Activated naive CD4-positive, alpha-beta T cell treated with anti-CD3 and anti-CD28 coated beads, Interleukin-2, amount 10 ng/mL, durations not matched to agents 7 days and 5 days (primary cell): ENCODE measurements around the gene QRICH1.

ENCODE experiments used
- CTCF ChIA-PET: fragments of 350-600 bp; sonication (Branson Sonifier 250); formaldehyde crosslinking; loops from one replicate; lab custom pipeline; 2021; ENCODE audit warnings: antibody characterized with exemption; lab: Charles Lee
- DNase-seq: peaks from one replicate; pipeline ENCODE4 v3.0.0-alpha.2; 2020
- H3K27ac Mint-ChIP-seq: one replicate; pipeline ENCODE4 v1.8.0; 2021; ENCODE audit warnings: mild to moderate bottlenecking, moderate library complexity, mixed read lengths
- H3K27me3 Mint-ChIP-seq: one replicate; pipeline ENCODE4 v1.8.0; 2021; ENCODE audit warnings: mild to moderate bottlenecking, mixed read lengths
- H3K36me3 Mint-ChIP-seq: one replicate; pipeline ENCODE4 v1.8.0; 2021; ENCODE audit warnings: mixed read lengths
- H3K4me1 Mint-ChIP-seq: one replicate; pipeline ENCODE4 v1.8.0; 2021; ENCODE audit warnings: mixed read lengths
- H3K4me3 Mint-ChIP-seq: one replicate; pipeline ENCODE4 v1.8.0; 2021; ENCODE audit warnings: mild to moderate bottlenecking, moderate library complexity, mixed read lengths
- H3K9me3 Mint-ChIP-seq: one replicate; pipeline ENCODE4 v1.8.0; 2021; ENCODE audit warnings: mixed read lengths

The QRICH1 gene

DNA sequence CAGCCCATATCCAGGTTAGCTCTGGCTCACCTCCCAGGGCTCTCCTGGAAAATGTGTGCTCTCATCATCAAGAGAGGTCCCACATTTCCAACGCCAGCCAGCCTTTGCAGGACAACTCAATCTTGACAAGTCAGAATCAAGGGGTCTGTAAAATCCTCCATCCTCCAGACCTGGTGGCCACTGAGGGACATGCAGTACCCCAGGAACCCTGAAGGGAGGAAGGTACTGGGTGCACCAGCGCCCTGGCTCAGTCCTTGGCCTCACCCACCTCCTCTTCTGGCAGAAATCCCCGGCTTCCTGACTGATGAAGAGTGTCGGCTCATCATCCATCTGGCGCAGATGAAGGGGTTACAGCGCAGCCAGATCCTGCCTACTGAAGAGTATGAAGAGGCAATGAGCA is 92.7 kb downstream of the QRICH1 start:
- Mint-ChIP-seq H3K4me1 (peaks cover 13% of the 10 kb centered on the region), H3K9me3 (no peaks in the 10 kb centered on the region), H3K27ac (no peak overlapping the region), H3K36me3 (peaks cover 8% of the 10 kb centered on the region), H3K4me3 (no peak overlapping the region), H3K27me3 (no peaks in the 10 kb centered on the region)
- DNase-seq = no peak
- CTCF ChIA-PET = interaction anchor here (0.8 kb wide), 1 partner anchor 12 kb away, joined by 3 read pairs; no protein-coding TSS in a partner anchor

DNA sequence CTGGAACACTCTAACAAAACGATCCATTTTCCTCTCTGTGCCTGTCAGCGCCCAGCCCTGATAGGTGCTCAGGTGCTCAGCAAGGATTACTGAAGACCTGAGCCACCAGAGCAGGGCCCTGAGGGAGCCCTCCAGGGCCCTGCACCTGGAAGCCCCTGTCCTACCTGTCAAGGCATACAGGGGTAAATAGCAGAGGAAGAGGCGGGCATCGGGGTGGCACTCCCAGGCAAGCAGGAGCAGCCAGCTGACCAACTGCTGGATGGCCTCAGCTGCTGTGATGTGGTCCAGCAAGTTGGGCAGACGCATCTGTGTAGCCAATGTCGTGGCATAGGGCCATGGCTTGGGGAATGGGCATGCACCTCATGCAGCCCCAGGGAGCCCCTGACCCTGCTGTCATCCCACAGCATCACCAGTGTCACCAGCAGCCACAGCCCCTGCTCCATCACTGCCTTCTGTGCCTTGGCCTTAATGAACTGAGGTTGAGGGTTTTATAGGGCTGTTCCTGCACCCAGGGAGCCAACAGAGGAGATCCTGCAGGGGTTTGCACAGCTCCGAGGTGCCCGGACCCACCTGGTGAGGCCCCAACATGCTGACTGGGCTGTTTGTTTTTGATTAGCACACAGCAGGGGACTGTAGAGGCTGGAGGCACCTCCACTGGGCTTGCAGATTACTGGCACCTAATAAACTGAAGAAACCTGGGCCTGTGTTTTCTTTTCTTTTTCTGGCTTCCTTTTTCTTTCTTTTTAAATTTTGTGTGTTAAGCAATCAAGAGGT is 94.6 kb downstream of the QRICH1 start:
- H3K27me3 Mint-ChIP-seq = no peaks in the 10 kb centered on the region
- CTCF ChIA-PET = no interaction called here
- H3K4me1 Mint-ChIP-seq = peaks cover 22% of the 10 kb centered on the region
- H3K36me3 Mint-ChIP-seq = peaks cover 17% of the 10 kb centered on the region
- no peaks in the 10 kb centered on the region for H3K9me3 Mint-ChIP-seq
- peak overlapping the region; percentile 64 for H3K27ac Mint-ChIP-seq
- DNase-seq = no peak
- H3K4me3 Mint-ChIP-seq = no peak overlapping the region

DNA sequence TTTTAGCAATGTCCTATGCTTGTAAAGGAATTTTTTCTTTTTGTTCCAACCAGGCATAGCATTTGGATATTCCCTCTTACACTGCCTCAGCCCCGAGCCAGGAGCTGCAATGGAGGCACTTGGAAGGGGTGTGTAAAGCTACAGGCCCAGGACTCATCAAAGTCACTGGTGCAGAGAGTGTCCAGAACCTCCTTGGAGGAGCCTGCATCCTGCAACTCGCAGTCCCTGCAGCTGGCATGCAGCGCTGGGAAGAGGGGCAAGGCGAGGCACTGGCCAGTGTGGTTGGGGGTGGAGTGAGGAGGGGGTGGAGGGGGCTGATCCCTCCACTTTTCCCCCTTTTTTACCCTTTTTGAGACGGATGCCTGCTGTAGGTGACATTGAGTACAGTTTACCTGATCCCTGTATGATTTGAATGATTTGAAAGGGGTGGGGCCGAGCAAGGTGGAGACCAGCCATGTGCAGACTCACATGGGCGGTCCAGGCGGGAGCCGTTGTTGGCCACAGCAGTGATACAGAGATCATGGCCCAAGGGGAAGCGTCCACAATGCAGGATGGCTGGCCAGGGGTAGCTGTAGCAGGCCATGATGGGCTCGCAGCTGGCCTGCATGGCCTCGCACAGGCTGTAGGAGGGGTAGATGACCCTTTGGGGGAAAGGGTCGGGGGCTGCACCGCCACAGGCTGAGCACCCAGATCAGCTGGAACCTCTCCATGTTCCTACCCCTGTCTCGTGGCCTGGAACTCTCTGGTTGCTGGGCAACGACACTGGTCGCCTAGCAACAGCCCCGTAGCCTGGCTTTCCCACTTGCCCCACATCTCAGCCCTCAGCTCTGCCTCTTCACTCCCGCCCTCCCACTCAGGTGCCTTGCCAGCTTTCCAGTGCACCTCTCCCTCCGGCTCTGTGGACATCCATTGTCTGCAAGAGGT is 95.9 kb downstream of the QRICH1 start:
- Mint-ChIP-seq H3K9me3 (no peaks in the 10 kb centered on the region), H3K27ac (no peak overlapping the region), H3K27me3 (no peaks in the 10 kb centered on the region), H3K36me3 (peaks cover 24% of the 10 kb centered on the region), H3K4me1 (peaks cover 32% of the 10 kb centered on the region), H3K4me3 (no peak overlapping the region)
- DNase-seq = no peak
- CTCF ChIA-PET = no interaction called here

DNA sequence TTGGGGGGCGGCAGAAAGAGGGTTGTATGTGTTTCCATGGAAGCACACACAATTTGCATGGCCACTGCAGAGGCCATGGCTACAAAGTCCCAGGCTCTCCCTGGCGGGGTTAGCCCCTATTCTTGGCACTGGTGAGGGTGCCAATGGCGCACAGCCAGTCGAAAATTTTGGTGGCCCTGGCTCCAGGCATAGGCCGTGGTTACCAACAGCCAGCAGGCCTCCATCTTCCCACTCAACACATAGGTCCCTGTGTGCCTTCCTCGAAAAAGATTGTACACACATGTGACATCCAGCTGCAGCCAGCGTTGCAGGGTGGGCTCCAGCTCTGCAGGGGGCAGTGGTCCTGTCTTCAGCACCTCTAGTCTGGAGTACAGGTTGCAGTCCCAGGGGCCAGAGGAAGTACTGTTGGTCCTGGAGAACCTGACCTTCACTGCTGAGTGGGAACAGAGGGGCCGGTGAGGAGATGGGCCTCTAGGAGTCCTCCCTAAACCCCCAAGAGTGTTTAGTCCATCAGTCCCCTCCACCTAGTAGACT is 96.7 kb downstream of the QRICH1 start:
- Mint-ChIP-seq H3K9me3 (no peaks in the 10 kb centered on the region), H3K4me3 (no peak overlapping the region), H3K27ac (no peak overlapping the region), H3K36me3 (peaks cover 19% of the 10 kb centered on the region), H3K4me1 (peaks cover 29% of the 10 kb centered on the region), H3K27me3 (no peaks in the 10 kb centered on the region)
- CTCF ChIA-PET = interaction anchor here (1.5 kb wide), 1 partner anchor 10 kb away, joined by 4 read pairs; the partner anchor contains the start of gene WDR6
- no peak for DNase-seq

DNA sequence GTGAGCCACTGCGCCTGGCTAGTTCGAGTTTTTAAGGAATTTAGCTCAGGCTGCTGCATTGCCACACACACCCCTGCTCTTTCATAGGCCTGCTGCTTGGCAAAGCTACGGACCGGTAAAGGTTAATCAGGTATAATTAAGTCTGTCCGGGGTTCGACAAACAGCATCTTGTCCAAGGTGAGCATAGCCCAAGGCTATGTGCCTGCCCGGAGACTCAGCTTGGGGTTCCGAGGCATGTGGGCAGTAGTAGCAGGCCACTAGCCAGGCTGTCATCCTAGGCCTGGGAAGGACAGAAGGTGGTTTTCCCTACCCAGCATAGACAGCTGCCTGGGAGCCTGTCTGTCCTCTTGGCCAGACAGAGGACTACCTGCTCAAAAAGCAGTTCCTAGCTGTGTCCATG is 97.2 kb downstream of the QRICH1 start:
- H3K4me1 Mint-ChIP-seq = peaks cover 33% of the 10 kb centered on the region
- CTCF ChIA-PET = interaction anchor here (0.9 to 1.5 kb wide), 2 partner anchors 11 to 18 kb away, joined by 4 read pairs; partner anchors contain the start of gene WDR6
- H3K27ac Mint-ChIP-seq = no peak overlapping the region
- H3K36me3 Mint-ChIP-seq = peaks cover 19% of the 10 kb centered on the region
- no peak for DNase-seq
- H3K4me3 Mint-ChIP-seq = no peak overlapping the region
- H3K9me3 Mint-ChIP-seq = no peaks in the 10 kb centered on the region
- no peaks in the 10 kb centered on the region for H3K27me3 Mint-ChIP-seq

DNA sequence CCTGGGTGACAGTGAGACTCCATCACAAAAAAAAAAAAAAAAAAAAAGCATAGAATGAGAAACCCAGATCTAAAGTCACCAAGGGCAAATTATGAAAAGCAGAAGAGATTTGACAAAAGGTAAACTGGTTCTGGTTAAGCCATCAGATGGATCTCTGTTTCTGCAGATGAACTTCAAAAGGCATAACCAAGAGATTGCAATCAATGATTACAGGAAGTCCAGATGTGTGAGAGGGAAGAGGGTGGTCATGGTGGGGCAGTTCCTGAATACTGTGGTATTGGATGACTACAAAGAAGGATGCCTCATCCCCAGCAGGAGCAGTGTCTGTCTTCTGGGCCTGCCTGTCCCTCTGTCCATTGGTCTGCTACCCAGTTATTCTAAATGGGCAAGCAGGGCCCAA is 100.0 kb downstream of the QRICH1 start:
- no peaks in the 10 kb centered on the region for H3K9me3 Mint-ChIP-seq
- DNase-seq = no peak
- CTCF ChIA-PET = no interaction called here
- H3K27me3 Mint-ChIP-seq = no peaks in the 10 kb centered on the region
- peak overlapping the region; percentile 21 for H3K27ac Mint-ChIP-seq
- peaks cover 20% of the 10 kb centered on the region for H3K36me3 Mint-ChIP-seq
- H3K4me3 Mint-ChIP-seq = no peak overlapping the region
- peaks cover 52% of the 10 kb centered on the region for H3K4me1 Mint-ChIP-seq

DNA sequence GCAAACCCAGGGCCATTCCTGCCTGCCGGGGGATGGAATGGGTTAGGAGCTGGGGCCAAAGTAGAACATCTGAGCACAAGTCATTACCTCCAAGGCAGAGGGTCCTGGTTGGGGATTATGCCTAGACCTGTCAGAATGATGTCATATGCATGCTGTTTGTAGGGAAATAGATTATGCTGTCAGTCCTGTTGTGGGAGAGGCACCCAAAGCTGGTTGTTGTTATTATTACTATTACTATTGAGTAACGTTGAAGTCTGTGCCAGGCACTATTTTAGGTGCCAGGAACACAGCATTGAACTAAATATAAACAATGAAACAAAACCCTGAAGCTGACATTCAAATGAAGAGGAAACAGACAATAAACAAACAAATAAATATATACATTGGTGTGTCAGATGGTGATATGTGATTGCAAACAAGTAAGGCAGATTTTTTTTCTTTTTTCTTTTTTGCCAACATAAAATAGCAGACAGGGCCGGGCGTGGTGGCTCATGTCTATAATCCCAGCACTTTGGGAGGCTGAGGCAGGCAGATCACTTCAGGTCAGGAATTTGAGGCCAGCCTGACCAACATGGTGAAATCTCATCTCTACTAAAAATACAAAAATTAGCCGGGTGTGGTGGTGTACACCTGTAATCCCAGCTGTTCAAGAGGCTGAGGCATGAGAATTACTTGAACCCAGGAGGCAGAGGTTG is 101.9 kb downstream of the QRICH1 start:
- no peaks in the 10 kb centered on the region for H3K27me3 Mint-ChIP-seq
- H3K9me3 Mint-ChIP-seq = no peaks in the 10 kb centered on the region
- peaks cover 22% of the 10 kb centered on the region for H3K36me3 Mint-ChIP-seq
- peak overlapping the region; percentile 82 for H3K27ac Mint-ChIP-seq
- peak overlapping the region; percentile 92 for H3K4me3 Mint-ChIP-seq
- CTCF ChIA-PET = interaction anchor here (1.4 to 1.7 kb wide), 2 partner anchors 16 to 22 kb away, joined by 8 to 11 read pairs; partner anchors contain the start of gene WDR6
- peaks cover 62% of the 10 kb centered on the region for H3K4me1 Mint-ChIP-seq
- DNase-seq = no peak

DNA sequence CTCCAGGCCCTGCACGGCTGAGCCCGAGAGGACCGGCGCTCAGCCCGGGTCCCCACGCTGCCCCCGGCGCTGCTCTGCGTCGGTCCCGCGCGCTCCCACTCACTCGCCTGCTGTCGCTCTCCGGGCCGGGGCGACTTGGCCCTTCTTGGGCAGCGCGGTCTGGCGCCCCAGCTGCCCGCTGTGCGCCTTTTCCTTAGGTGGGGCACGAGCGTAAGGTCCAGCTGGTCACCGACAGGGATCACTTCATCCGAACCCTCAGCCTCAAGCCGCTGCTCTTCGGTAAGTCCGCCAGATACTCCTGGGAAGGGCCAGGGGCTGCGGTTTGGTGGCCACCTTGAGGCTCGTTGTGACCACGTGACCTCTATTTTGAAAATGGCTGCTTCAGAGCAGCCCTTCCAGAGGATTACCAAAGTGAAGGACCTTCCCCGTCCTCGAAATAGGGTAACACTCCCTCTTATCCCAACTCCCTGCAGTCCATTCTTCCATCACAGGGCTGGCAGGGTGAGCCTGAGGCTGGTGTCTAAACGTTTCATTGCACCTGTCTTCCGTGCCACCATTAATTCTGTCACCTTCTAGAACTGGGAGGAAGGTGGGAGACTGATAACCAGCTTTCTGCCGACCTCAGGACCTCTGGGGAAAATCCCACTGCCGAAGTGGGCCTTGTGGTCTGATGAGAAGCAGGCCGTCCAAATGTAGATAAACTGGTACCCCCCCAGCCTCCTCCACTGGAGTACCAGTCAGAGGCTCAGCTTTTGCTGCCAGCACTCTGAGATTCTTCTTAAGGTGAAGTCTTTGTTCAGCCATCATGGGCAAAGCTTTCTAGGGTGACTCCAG is 103.0 kb downstream of the QRICH1 start:
- peak; percentile 65 for DNase-seq
- no peaks in the 10 kb centered on the region for H3K9me3 Mint-ChIP-seq
- H3K36me3 Mint-ChIP-seq = peaks cover 22% of the 10 kb centered on the region
- peak overlapping the region; percentile 93 for H3K27ac Mint-ChIP-seq
- no peaks in the 10 kb centered on the region for H3K27me3 Mint-ChIP-seq
- CTCF ChIA-PET = interaction anchor here (1.4 to 1.7 kb wide), 2 partner anchors 17 to 23 kb away, joined by 8 to 11 read pairs; partner anchors contain the start of gene WDR6
- H3K4me3 Mint-ChIP-seq = peak overlapping the region; percentile 92
- H3K4me1 Mint-ChIP-seq = peaks cover 62% of the 10 kb centered on the region

DNA sequence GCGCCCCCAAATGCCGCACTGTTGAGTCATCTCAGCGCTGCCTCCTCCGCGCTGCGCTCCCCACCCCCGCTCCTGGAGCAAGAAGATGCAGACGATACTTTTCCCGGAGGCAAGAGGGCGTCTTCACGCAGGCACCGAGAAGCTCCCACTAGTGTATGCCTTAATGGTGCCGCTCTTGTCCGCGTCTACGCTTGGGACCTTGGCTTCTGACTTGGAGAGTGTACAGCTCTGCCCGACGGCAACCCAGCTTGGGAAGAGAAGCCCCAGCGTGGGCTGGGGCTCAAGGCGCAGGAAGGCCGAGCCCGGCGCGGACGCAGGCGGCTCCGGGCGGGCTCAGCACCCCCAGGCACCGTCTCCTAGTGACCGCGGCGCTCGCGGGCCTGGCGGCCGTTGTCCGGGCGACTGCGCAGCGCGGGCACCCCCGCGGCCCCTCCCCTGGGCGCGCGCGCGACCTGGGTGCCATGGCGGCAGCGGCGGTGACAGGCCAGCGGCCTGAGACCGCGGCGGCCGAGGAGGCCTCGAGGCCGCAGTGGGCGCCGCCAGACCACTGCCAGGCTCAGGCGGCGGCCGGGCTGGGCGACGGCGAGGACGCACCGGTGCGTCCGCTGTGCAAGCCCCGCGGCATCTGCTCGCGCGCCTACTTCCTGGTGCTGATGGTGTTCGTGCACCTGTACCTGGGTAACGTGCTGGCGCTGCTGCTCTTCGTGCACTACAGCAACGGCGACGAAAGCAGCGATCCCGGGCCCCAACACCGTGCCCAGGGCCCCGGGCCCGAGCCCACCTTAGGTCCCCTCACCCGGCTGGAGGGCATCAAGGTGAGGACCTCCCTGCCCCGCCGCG is 103.9 kb downstream of the QRICH1 start, which contains the start of gene P4HTM:
Gene P4HTM (plus strand): TSS at position 446 of the 840 bp plus-strand sequence. CDS start 16 bp downstream, at position 462.
- H3K4me3 Mint-ChIP-seq = peak within 1 kb of the TSS; percentile 92
- DNase-seq = peak; percentile 78
- H3K4me1 Mint-ChIP-seq = peaks cover 59% of the 10 kb centered on the region

DNA sequence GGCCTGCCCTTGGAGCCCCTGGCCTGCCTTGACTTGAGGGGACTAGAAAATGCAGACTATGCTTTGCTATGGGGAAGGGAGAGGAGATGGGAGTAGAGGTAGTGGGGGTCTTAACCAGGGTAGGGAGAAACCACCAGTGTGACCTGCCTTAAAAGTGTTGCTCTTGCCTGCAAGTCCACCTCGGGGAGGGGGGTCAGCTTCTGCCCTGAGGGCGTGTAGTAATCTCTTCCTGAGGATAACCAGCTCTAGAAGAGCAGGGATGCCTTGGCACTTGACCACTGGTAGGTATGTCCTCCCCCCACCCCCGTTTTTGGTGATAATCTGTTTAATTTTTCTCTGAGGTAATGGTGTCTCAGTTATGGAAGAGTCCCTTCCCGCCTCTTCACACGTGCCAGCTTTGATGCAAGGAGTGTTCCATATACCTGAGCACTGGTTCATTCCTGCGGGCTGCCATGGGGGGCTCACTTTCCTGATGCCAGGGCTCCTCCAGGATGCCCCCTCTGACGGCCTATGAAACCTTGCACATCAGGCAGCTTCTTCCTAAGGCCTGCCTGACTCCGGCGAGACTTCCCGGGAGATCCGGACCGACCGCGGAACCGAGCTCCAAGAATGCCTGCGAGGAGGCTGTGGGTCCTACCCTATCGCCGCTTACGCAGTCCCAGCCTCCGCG is 104.6 kb downstream of the QRICH1 start:
- H3K36me3 Mint-ChIP-seq = peaks cover 17% of the 10 kb centered on the region
- H3K27ac Mint-ChIP-seq = peak overlapping the region; percentile 94
- H3K4me3 Mint-ChIP-seq = peak overlapping the region; percentile 91
- peaks cover 53% of the 10 kb centered on the region for H3K4me1 Mint-ChIP-seq
- no peak for DNase-seq
- no peaks in the 10 kb centered on the region for H3K9me3 Mint-ChIP-seq
- no peaks in the 10 kb centered on the region for H3K27me3 Mint-ChIP-seq
- CTCF ChIA-PET = interaction anchor here (1.1 to 4.3 kb wide), 7 partner anchors 11 to 169 kb away, joined by 3 to 46 read pairs (median 26); partner anchors contain the start of genes NDUFAF3, QRICH1 and WDR6

More for the DNA sequence above, 103.9 kb downstream of the QRICH1 start, which contains the start of gene P4HTM:
- peaks cover 18% of the 10 kb centered on the region for H3K36me3 Mint-ChIP-seq
- peak within 1 kb of the TSS; percentile 94 for H3K27ac Mint-ChIP-seq
- H3K27me3 Mint-ChIP-seq = no peaks in the 10 kb centered on the region
- CTCF ChIA-PET = interaction anchor here (1.1 to 4.3 kb wide), 6 partner anchors 17 to 169 kb away, joined by 3 to 46 read pairs (median 28); partner anchors contain the start of genes NDUFAF3, QRICH1 and WDR6
- no peaks in the 10 kb centered on the region for H3K9me3 Mint-ChIP-seq

DNA sequence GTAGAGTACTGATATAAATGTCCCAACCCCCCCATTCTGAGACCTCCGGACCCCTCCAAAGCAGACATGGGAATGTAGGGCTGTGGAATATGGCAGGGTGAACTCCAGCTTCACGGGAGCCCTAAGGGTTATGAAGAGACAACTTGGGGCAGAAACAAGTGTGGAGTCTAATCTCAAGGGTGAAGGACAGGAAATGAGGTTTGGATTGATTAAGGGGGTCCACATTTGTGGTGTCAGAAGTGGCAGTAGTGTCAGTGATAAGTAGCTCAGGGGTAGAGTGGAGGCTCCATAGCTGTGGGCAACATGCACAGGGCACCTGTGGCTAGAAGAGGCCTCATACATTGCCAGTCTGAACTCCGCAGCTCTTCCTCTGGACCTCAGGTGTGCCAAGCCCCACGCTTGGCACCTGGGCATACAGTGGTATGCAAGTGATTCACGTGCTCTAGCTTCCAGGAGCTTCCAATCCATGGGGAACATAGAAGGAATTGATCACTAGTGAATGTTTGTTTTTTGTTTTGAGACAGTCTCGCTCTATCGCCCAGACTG is 108.0 kb downstream of the QRICH1 start:
- no peaks in the 10 kb centered on the region for H3K27me3 Mint-ChIP-seq
- H3K9me3 Mint-ChIP-seq = no peaks in the 10 kb centered on the region
- DNase-seq = no peak
- CTCF ChIA-PET = interaction anchor here (0.7 to 4.3 kb wide), 4 partner anchors 13 to 34 kb away, joined by 3 to 41 read pairs (median 6); partner anchors contain the start of gene WDR6
- H3K4me1 Mint-ChIP-seq = peaks cover 22% of the 10 kb centered on the region
- no peak overlapping the region for H3K27ac Mint-ChIP-seq
- no peak overlapping the region for H3K4me3 Mint-ChIP-seq
- H3K36me3 Mint-ChIP-seq = peaks cover 35% of the 10 kb centered on the region
